Endothelial cell of umbilical vein (primary cell): Measurements from ENCODE around the gene ZBTB37.

Experiments
- POLR2A ChIP-seq: IDR thresholded peaks from 2 replicates; pipeline ENCODE4 v1.6.1; 2012; ENCODE audit warnings: low read depth, mild to moderate bottlenecking, control low read depth, low read length
- POLR2AphosphoS5 ChIP-seq: IDR thresholded peaks from 2 replicates; pipeline ENCODE4 v1.6.1; 2012; ENCODE audit warnings: low read depth, mild to moderate bottlenecking, control low read depth, low read length, moderate library complexity; ENCODE audit not compliant: insufficient read depth
- TF ChIP-seq, protein P1 (sequence below), 2 donors: IDR thresholded peaks; 1 replicate in 1 of 2; 2 replicates in 1 of 2; pipeline ENCODE4 v1.5.1; 2011; ENCODE audit warnings: low read length in 2 of 2, mild to moderate bottlenecking in 2 of 2, moderate library complexity in 2 of 2, control low read depth in 1 of 2, inconsistent platforms in 1 of 2, low read depth in 1 of 2; ENCODE audit not compliant: insufficient read depth in 1 of 2; ENCODE audit errors: extremely low read depth in 1 of 2

DNA sequence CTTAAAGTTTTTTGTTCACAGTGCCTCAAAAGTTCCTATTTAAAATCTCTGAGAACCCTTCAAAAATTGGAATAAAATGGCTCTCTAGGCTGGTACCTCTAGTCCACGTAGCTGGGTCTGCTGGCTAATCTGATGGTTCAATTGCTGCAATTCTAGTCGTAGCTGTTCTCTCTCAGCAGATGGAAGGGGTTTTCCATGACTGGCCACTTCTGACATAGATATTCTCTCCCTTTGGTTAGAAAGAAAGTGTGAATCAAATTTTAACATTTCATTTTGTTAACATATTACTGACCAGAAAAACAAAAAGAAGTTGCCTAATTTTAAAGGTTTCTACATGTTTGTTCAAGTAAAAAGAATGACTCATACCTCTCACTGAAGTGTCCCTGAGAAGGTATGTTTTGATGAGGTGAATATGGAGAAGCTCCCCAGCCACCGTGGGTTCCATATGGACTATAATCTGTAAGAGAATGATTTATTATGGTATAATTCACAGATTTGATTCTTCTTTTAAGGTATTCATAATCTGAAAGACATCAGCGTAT lies 78.3 kb downstream of the ZBTB37 start:
- TF ChIP-seq POLR2A (no peak), POLR2AphosphoS5 (no peak)
- TF ChIP-seq, protein P1, sequence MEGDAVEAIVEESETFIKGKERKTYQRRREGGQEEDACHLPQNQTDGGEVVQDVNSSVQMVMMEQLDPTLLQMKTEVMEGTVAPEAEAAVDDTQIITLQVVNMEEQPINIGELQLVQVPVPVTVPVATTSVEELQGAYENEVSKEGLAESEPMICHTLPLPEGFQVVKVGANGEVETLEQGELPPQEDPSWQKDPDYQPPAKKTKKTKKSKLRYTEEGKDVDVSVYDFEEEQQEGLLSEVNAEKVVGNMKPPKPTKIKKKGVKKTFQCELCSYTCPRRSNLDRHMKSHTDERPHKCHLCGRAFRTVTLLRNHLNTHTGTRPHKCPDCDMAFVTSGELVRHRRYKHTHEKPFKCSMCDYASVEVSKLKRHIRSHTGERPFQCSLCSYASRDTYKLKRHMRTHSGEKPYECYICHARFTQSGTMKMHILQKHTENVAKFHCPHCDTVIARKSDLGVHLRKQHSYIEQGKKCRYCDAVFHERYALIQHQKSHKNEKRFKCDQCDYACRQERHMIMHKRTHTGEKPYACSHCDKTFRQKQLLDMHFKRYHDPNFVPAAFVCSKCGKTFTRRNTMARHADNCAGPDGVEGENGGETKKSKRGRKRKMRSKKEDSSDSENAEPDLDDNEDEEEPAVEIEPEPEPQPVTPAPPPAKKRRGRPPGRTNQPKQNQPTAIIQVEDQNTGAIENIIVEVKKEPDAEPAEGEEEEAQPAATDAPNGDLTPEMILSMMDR (IDR thresholded peaks at IDR 0.05; ENCODE audit: extremely low read depth in 1 of 2, insufficient read depth in 1 of 2, low read depth in 1 of 2, low read length in 2 of 2), result no peak
